Measurements from ENCODE around the gene TMEM134. TPM values are rescaled to one million over a fixed set of nuclear protein-coding genes. Genes with fewer than 3 reads are reported as not detected.
A peak's percentile ranks its signal among the peaks of the same experiment; 100 is the strongest.

The TMEM134 gene
- total RNA-seq, 4 donors from 2014 or later = 79.8 to 155 (median 108) TPM

DNA sequence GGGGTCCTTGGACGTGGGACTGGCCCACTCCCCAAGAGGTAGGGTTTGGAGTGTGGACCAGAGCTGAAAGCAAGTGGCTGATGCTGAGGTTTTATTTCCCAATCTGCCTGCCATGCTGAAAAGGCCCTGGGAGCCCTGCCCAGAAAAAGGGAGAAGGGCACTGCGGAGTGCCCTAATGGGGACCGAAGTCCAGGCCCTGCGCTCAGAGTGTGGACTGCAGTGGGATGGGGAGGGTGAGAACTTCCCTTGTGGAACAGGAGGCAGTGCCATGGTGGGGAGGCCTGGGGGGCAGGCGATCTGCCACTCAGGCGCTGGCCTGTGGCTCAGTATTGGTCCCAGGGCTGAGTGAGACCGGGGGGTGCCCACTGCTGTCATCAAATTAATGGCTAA is 20.8 kb downstream of the TMEM134 start:
- Histone ChIP-seq H3K27me3 (no peaks in the 10 kb centered on the region), H3K36me3 (no peaks in the 10 kb centered on the region), H3K4me3 (no peak overlapping the region), H3K27ac (no peak overlapping the region), H3K4me1 (peaks cover 0 to 12% of the 10 kb centered on the region in 2 donors), H3K9me3 (no peaks in the 10 kb centered on the region)
- intact Hi-C loops (cut with DNase I; ENCODE audit: low total_unique reads) = no loop called here
- ATAC-seq (no peak), DNase-seq (no peak)
- TF ChIP-seq POLR2A (IDR thresholded peaks at IDR 0.05) (no peak), CTCF (IDR thresholded peaks at IDR 0.05 in 4 of 5, conservative IDR thresholded peaks at IDR 0.05 in 1 of 5) (no peak)
- in situ Hi-C loops (cut with MboI; ENCODE audit: low sequenced_read_pairs in 4 of 4) = no loop called here

GRCh38 chr11:67445515-67445914 is 23.5 kb downstream of the TMEM134 start:
- Histone ChIP-seq H3K9me3 (no peaks in the 10 kb centered on the region), H3K4me1 (peaks cover 4 to 6% of the 10 kb centered on the region in 2 donors), H3K27me3 (no peaks in the 10 kb centered on the region), H3K27ac (no peak overlapping the region), H3K4me3 (no peak overlapping the region), H3K36me3 (no peaks in the 10 kb centered on the region)
- ATAC-seq (no peak), DNase-seq (no peak)
- intact Hi-C loops (cut with DNase I; ENCODE audit: low total_unique reads) = no loop called here
- in situ Hi-C loops (cut with MboI; ENCODE audit: low sequenced_read_pairs in 4 of 4) = no loop called here
- TF ChIP-seq POLR2A (IDR thresholded peaks at IDR 0.05) = no peak
- TF ChIP-seq CTCF (IDR thresholded peaks at IDR 0.05 in 4 of 5, conservative IDR thresholded peaks at IDR 0.05 in 1 of 5) = no peak

DNA sequence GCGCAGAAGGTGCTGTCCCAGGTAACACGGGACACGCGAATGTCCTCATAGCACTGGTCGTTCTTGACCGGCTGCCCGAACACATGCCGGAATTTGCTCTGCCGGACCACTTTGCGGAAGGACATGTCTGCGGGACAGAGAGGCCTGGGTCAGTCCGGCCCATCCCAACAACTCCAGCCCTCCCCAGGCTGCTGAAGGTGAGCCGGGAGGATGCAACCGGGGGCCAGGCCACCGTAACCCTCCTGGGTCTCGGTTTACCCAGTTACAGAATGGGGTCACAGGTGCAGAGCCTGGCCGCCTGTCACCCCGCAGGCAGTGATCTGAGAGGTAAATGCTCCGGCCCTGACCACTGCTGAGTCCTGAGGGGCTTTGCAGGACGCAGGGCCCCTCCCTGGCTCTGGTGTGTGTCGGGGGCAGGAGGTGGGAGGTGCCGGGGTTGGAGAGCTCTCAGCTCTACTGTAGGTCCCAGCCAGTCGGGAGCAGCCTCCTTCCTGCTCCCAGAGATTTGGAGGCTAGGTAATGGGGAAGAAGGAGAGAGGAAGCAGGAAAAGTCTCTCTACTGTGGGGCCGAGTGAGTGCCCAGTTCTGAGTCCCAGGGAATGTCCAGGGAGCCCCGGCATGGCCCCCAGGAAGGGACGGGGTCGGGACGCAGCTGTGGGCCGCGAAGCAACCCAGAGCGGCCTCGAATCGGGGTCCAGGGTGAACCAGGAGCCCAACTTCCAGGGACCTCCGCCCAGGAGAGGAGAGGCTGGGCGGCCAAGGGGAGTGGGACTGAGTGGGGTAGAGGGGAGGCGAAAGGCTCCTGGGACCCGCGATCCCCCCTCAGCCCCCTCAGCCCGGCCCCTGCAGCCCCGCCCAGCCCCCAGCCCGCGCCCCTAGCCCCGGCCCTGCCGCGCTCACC is 26.3 kb downstream of the TMEM134 start:
- intact Hi-C loops (cut with DNase I; ENCODE audit: low total_unique reads) (loop anchor here (2.0 kb wide), 1 partner anchor 22 kb away; no protein-coding TSS in a partner anchor), in situ Hi-C loops (cut with MboI; ENCODE audit: low sequenced_read_pairs in 4 of 4) (no loop called here)
- Histone ChIP-seq H3K36me3 (no peaks in the 10 kb centered on the region), H3K4me1 (peaks cover 4 to 13% of the 10 kb centered on the region in 2 donors), H3K9me3 (no peaks in the 10 kb centered on the region), H3K27me3 (no peaks in the 10 kb centered on the region), H3K4me3 (peak overlapping the region; percentile 66 to 85 (median 71)), H3K27ac (peak overlapping the region; percentile 78 to 93 (median 89))
- peak; percentile 22 to 25 for ATAC-seq
- TF ChIP-seq CTCF (IDR thresholded peaks at IDR 0.05 in 4 of 5, conservative IDR thresholded peaks at IDR 0.05 in 1 of 5) (no peak), POLR2A (IDR thresholded peaks at IDR 0.05) (no peak)
- no peak for DNase-seq

- Histone ChIP-seq H3K27ac (peak overlapping the region in 1 of 4 donors; percentile 91), H3K27me3 (no peaks in the 10 kb centered on the region), H3K36me3 (no peaks in the 10 kb centered on the region), H3K4me3 (no peak overlapping the region), H3K9me3 (no peaks in the 10 kb centered on the region), H3K4me1 (peaks cover 4 to 13% of the 10 kb centered on the region in 2 donors)
- intact Hi-C loops (cut with DNase I; ENCODE audit: low total_unique reads) = loop anchor here (2.0 kb wide), 1 partner anchor 23 kb away; no protein-coding TSS in a partner anchor
- no peak for DNase-seq
- in situ Hi-C loops (cut with MboI; ENCODE audit: low sequenced_read_pairs in 4 of 4) = no loop called here
- ATAC-seq = no peak
- TF ChIP-seq CTCF (IDR thresholded peaks at IDR 0.05 in 4 of 5, conservative IDR thresholded peaks at IDR 0.05 in 1 of 5) (no peak), POLR2A (IDR thresholded peaks at IDR 0.05) (no peak)
Measured at GRCh38 chr11:67441731-67442351, 27.2 kb downstream of the TMEM134 start.
